HG03097 (cell line): ENCODE results near the gene TESK1.
A peak's percentile ranks its signal among the peaks of the same experiment; 100 is the strongest.
"Not testable (repeated sequence)": the region's sequence is repeated elsewhere in the genome, so short reads cannot be mapped to it uniquely, and the experiment has no call there.

ENCODE experiments used
- ATAC-seq: cut with Tn5 transposase; IDR thresholded peaks from one replicate; pipeline ENCODE4 v1.9.1; 2021; ENCODE audit not compliant: unreplicated experiment, low FRiP score

The TESK1 gene

DNA sequence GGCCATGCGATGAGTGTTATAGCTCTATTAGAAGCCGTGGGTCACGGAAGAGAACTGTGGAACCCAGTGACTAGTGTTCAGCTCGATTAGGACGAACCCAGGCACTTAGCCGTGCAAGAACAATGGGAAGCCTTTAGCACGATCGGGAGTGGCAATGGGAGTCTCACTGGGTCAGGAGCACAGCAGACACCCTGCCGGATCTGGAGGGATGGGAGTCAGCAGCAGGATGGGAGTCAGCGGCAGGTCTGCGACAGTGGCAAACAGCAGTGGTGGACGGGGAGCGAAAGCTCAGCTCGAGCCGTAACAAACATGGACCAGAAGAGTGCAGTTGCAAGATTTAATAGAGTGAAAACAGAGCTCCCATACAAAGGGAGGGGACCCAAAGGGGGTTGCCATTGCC lies 35.4 kb downstream of the TESK1 start:
- not testable (repeated sequence) for ATAC-seq

GRCh38 chr9:35641478-35641877 lies 36.4 kb downstream of the TESK1 start:
- ATAC-seq, result not testable (repeated sequence)

GRCh38 chr9:35643046-35643445 lies 38.0 kb downstream of the TESK1 start:
- no peak for ATAC-seq

DNA sequence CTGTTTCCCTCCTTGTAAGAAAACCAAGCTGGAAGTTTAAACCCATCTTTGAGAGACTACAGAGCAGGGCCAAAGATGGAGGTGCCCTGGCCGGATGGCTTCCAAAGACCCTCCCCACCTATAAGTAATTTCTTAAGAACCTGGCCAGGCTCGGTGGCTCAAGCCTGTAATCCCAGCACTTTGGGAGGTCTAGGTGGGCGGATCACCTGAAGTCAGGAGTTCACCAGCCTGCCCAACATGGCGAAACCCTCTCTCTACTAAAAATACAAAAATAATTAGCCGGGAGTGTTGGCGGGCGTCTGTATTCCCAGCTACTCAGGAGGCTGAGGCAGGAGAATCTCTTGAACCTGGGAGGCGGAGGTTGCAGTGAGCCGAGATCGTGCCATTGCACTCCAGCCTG lies 40.7 kb downstream of the TESK1 start:
- ATAC-seq, result not testable (repeated sequence)

DNA sequence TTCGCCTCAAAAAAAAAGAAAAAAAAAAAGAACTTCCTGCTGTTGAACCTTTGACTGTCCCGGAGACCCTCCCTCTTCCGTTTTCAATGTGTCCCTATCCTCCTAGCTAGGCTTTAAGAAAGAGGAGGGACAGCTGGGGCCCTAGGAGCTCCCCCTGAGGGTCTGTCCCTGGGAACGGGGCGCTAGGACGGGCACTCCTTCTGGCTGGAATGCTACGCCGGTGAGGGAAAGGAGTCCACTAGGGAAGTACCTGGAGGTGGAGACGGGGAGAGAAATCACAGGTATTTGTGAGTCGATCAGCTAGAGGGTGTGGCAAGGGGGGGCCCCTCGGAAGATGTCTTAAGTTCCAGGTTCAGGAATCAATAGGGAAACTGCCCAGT lies 41.1 kb downstream of the TESK1 start:
- no peak for ATAC-seq

GRCh38 chr9:35646533-35647265 lies 41.6 kb downstream of the TESK1 start:
- ATAC-seq, result peak; percentile 85

DNA sequence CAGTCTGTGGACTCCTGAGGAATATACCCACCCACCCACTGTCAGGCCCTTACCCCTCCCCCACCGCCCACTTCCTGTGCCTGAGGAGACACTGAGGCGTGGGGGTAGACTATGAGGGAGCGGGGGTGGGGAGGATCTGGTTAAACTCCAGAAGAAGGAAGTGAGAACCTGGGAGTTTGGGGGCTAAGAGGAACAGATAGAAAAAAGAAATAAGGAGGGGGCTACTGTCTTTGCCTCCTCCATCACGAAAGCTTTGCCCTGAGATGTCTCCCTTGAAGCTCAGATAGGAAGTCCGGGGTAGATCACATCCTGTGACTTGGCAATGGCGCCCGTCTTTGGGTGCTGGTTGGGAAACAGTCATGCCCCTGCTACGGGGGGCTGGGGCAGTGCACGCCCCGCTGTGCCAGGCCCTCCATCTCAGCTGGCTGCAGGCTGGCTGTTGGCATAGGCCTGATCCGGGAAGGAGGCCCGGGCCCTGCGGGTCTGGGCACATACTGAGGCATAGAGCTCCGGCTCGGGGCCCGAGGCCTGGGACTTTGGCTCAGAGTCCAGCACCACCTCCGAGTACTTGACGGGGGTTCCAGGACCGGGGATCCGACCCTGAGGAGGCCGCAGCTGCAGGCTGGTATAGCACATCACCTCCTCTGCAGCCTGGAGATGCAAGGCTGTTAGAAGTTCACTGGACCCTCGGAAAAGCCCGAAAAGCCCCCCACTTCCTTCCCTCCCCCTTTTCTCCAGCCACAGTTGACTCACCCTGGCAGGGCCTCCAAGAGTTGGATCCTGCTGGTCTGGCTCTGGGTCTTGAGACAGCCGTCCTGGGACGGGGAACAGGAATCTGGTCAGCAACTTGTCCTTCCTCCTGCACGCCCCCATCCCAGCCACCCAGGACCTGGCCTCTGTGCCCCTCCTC lies 44.6 kb downstream of the TESK1 start:
- ATAC-seq, result no peak

GRCh38 chr9:35650341-35651158 lies 45.5 kb downstream of the TESK1 start, which contains the start of gene SIT1:
TSS of gene SIT1 (minus strand) at chr9:35650931. CDS start at chr9:35650853, 78 bp downstream.
- no peak for ATAC-seq

DNA sequence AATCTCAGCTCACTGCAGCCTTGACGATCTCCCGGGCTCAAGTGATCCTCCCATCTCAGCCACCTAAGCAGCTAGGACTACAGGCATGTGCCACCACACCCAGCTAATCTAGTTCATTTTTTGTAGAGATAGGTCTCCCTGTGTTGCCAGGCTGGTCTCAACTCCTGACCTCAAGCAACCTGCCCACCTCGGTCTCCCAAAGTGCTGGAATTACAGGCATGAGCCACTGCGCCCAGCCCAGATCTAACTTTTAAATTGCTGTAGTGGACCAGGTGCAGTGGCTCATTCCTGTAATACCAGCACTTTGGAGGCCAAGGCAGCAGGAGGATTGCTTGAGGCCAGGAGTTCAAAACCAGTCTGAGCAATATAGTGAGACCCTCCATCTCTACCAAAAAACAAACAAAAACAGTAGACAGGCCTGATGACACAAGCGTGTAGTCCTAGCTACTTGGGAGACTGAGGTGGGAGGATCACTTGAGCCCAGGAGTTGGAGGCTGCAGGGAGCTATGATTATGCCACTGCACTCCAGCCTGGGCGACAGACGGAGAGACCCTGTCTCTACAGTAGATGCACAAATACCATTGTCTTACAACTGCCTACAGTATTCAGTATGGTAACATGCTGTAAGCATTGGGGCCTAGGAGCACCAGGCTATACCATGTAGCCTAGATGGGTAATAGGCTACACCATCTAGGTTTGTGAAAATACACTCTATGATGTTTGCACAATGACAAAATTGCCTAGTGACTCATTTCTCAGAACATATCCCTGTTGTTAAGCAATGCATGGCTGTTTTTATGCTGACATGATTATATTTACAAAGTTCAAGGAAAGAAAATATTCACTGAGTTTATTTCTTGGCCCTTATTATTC lies 47.1 kb downstream of the TESK1 start:
- no peak for ATAC-seq

- no peak for ATAC-seq
Observed at GRCh38 chr9:35652829-35653209, 47.8 kb downstream of the TESK1 start.

GRCh38 chr9:35653611-35654010 lies 48.5 kb downstream of the TESK1 start:
- ATAC-seq, result no peak

- ATAC-seq, result no peak
Observed at GRCh38 chr9:35656348-35656747, 51.3 kb downstream of the TESK1 start.

DNA sequence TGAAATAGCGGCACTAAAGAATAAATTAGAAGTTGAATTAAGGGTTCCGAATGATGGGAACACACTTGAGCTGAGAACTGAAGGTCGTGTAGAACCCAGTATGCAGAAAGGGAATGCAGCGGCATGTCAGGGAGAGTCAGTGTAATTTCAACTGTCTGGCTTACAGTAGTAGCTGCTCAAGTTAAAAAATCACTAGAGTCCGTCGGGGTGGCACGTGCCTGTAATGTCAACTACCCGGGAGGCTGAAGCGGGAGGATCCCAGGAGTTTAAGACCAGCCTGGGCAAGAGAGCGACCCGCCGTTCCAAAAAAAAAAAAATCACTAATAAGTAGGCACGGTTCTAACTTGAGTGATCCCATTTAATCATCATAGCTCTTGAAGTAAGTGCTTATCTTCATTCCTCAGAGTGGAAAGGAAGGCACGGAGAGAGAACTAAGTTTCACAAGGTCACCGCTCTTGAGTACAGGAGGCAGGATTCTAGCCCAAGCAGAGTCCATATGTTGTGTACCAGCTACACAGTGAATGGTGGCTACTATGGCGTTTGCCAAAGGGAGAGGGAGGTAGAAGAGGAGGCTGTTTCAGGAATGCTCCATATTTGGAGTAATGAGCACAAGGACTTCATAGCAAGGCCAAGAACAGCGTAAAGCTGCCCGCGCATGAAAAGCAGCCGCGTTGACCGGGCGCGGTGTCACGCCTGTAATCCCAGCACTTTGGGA lies 51.9 kb downstream of the TESK1 start:
- ATAC-seq, result no peak

- ATAC-seq, result peak; percentile 71
Observed at GRCh38 chr9:35657546-35658136, 52.6 kb downstream of the TESK1 start, which contains the start of gene RMRP. TSS of gene RMRP (minus strand) at chr9:35658019.

DNA sequence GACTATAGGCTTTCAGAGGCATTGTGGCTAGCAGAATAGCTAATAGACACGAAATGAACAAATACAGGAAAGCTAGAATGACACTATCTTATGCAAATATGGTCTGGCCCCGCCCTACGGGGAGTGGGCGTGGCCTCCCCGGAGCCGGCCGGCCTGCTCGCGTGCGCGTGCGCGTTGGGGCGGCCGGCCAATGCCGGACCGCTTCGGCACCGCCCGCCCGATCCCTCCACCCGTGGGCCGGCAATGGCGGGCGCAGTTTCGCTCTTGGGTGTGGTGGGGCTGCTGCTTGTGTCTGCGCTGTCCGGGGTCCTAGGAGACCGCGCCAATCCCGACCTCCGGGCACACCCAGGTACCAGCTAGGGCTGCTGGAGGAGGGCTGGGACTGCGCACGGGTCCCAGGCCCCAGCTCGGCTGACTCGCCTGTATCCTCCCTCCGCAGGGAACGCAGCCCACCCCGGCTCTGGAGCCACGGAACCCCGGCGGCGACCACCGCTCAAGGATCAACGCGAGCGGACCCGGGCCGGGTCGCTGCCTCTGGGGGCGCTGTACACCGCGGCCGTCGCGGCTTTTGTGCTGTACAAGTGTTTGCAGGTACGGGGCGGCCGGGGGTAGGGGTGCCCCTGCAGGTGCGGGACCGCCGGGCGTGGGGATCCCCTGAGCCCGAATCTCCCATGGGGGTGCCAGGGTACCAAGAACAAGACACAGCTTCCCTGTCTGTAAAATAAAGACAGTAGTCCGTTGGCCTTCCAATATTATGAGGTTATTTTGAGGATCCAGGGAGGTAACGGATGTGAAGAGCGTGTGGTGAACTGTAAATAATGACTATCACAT lies 53.3 kb downstream of the TESK1 start, which contains the start of gene CCDC107:
CCDC107 (plus strand) TSS at position 156 of the 831 bp plus-strand sequence; CDS start at position 244, 88 bp downstream.
- peak; percentile 65 for ATAC-seq

DNA sequence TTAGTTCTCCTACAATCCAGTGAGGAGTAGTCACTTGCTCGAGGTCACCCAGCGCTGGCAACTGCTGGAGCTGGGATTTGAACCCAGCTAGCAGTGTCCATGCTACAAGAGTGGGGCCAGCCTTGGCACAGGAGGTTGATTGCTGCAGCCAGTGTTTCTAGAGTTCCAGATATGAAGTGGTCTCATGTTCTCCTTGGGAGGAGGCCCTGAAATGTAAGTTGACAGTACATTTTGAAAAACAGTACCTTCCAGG lies 53.8 kb downstream of the TESK1 start:
- ATAC-seq, result peak; percentile 3

DNA sequence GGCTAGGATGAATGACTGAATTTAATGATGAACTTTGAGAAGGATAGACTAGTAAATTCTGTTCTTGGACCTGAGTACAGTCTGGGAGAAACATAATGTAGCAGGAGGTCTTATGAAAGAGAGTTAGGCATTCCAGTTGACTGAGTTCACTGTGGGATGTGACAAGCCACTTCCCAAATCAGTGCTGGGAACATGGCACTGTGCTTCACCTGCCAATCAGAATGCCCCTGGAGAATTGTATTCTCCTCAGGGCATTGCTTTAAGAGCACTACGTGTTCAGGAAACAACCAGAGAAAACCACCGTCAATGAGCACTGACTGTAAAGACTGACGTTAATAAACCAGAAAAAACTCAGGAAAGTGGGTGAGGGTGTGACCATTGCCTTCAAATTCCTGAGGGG lies 54.3 kb downstream of the TESK1 start:
- no peak for ATAC-seq
